Stimulated activated CD8-positive, alpha-beta memory T cell treated with anti-CD3 and anti-CD28 coated beads, Interleukin-2, amount 100 ng/mL, for 1 hour (primary cell): ENCODE results near the gene BAD.

Experiments used
- DNase-seq, 2 donors: peaks; one replicate each; pipeline ENCODE4 v3.0.0-alpha.2; 2020; ENCODE audit warnings: low read depth in 2 of 2

BAD gene

GRCh38 chr11:64296236-64296635 lies 11.8 kb upstream of the BAD start:
- DNase-seq: no peak

GRCh38 chr11:64295760-64296159 lies 11.3 kb upstream of the BAD start:
- no peak for DNase-seq

- no peak for DNase-seq
Observed at GRCh38 chr11:64294774-64295173, 10.3 kb upstream of the BAD start.

GRCh38 chr11:64292460-64293254 lies 8.2 kb upstream of the BAD start:
- DNase-seq: no peak

GRCh38 chr11:64291752-64292459 lies 7.4 kb upstream of the BAD start:
- DNase-seq: no peak

- no peak for DNase-seq
Observed at GRCh38 chr11:64291262-64291751, 6.8 kb upstream of the BAD start, which contains the start of gene KCNK4. Gene KCNK4, plus strand, starts transcription at chr11:64291302. Its CDS starts 1,717 bp downstream, at chr11:64293019.

GRCh38 chr11:64290352-64291261 lies 6.1 kb upstream of the BAD start:
- DNase-seq: no peak

GRCh38 chr11:64289002-64289564 lies 4.6 kb upstream of the BAD start:
- DNase-seq: no peak

- no peak for DNase-seq
Observed at GRCh38 chr11:64288353-64288750, 3.9 kb upstream of the BAD start.

GRCh38 chr11:64287676-64288352 lies 3.3 kb upstream of the BAD start:
- DNase-seq: no peak

- no peak for DNase-seq
Observed at GRCh38 chr11:64286801-64287159, 2.3 kb upstream of the BAD start.

- DNase-seq: no peak
Observed at GRCh38 chr11:64285885-64286800, 1.7 kb upstream of the BAD start.

- DNase-seq: peak; percentile 85 to 88
Observed at GRCh38 chr11:64284962-64285884, 758 bp upstream of the BAD start, which contains the start of gene GPR137. Gene GPR137, plus strand, starts transcription at chr11:64285848. Its CDS starts 677 bp downstream, at chr11:64286525.

GRCh38 chr11:64283092-64283491 lies 1.4 kb downstream of the BAD start:
- DNase-seq: no peak

GRCh38 chr11:64281957-64282770 lies 2.3 kb downstream of the BAD start:
- DNase-seq: no peak

GRCh38 chr11:64278576-64279190 lies 5.8 kb downstream of the BAD start:
- DNase-seq: no peak

GRCh38 chr11:64276653-64277431 lies 7.6 kb downstream of the BAD start:
- no peak for DNase-seq
